Activated T-cell treated with anti-CD3 and anti-CD28 coated beads, Interleukin-2, amount 50 U/mL, for 4 hours (primary cell): ENCODE data around the gene TMEM168. TPM values are rescaled to one million over a fixed set of nuclear protein-coding genes. Genes with fewer than 3 reads are reported as not detected.

ENCODE experiments used
- ATAC-seq, 2 donors: fragments of 200-7000 bp; cut with Tn5 transposase; one replicate each; pipeline ENCODE4 v1.10.0; 2021
- DNase-seq: peaks from one replicate; pipeline ENCODE4 v3.0.0-alpha.2; 2020
- H3K27me3 Mint-ChIP-seq: one replicate; pipeline ENCODE4 v1.8.0; 2021; ENCODE audit warnings: low read depth, mixed read lengths
- H3K36me3 Mint-ChIP-seq: one replicate; pipeline ENCODE4 v1.8.0; 2022; ENCODE audit warnings: mixed read lengths; ENCODE audit not compliant: insufficient read depth
- H3K4me1 Mint-ChIP-seq: one replicate; pipeline ENCODE4 v1.8.0; 2021; ENCODE audit warnings: low read depth, mixed read lengths
- H3K4me3 Mint-ChIP-seq: one replicate; pipeline ENCODE4 v1.8.0; 2021; ENCODE audit warnings: mild to moderate bottlenecking, moderate library complexity, mixed read lengths
- H3K9me3 Mint-ChIP-seq: one replicate; pipeline ENCODE4 v1.8.0; 2021; ENCODE audit warnings: mixed read lengths
- total RNA-seq, 3 donors: library from RNA; stranded (reverse); gene quantifications; one replicate each; pipeline ENCODE4 v1.2.1, GENCODE V29; 2021

The TMEM168 gene
- total RNA-seq, 3 donors from 2014 or later = 15.1 to 16.7 (median 16.6) TPM

GRCh38 chr7:112792441-112792840 lies 2.2 kb upstream of the TMEM168 start:
- peaks cover 26% of the 10 kb centered on the region for H3K4me1 Mint-ChIP-seq
- ATAC-seq (no peak), DNase-seq (no peak)
- H3K4me3 Mint-ChIP-seq = no peak overlapping the region
- peaks cover 4% of the 10 kb centered on the region for H3K36me3 Mint-ChIP-seq
- H3K27me3 Mint-ChIP-seq = no peaks in the 10 kb centered on the region
- no peaks in the 10 kb centered on the region for H3K9me3 Mint-ChIP-seq

DNA sequence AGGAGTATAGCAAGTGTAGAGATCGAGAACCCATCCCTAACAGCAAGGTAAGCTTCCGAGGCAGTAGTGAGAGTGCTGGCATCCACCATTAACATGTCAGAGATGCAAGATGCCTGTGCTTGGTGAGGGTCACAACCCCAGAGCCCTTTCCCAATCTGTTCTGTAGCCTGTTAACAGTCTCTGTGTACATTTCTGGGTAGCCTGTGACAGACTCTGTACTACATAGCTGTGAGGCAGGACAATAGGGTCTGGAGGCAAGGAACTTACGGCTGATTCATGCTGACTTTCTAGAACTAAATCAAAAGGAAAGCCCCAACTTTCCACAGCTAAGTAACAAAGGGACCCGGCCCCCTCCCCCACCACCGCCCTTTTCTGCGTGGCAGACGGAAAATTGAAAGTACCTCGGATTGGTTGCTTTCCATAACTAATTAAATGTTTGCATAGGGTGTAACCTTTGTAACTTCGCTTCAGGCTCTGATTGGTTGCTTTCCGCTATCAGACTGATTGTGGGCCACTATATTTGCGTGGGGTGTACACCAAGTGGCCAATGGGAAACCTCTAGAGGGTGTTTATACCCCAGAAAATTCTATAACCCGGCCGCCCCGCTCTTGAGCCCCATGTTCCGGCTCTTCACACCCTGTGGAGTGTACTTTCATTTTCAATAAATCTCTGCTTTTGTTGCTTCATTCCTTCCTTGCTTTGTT lies 1.4 kb upstream of the TMEM168 start:
- no peak overlapping the region for H3K4me3 Mint-ChIP-seq
- H3K36me3 Mint-ChIP-seq = peaks cover 9% of the 10 kb centered on the region
- H3K4me1 Mint-ChIP-seq = peaks cover 32% of the 10 kb centered on the region
- H3K9me3 Mint-ChIP-seq = no peaks in the 10 kb centered on the region
- no peaks in the 10 kb centered on the region for H3K27me3 Mint-ChIP-seq
- DNase-seq = no peak
- no peak for ATAC-seq

- peaks cover 10% of the 10 kb centered on the region for H3K36me3 Mint-ChIP-seq
- H3K4me1 Mint-ChIP-seq = peaks cover 36% of the 10 kb centered on the region
- no peak for ATAC-seq
- no peaks in the 10 kb centered on the region for H3K27me3 Mint-ChIP-seq
- peak overlapping the region; percentile 90 for H3K4me3 Mint-ChIP-seq
- no peaks in the 10 kb centered on the region for H3K9me3 Mint-ChIP-seq
- DNase-seq = no peak
Observed at GRCh38 chr7:112790586-112791003, 402 bp upstream of the TMEM168 start.

DNA sequence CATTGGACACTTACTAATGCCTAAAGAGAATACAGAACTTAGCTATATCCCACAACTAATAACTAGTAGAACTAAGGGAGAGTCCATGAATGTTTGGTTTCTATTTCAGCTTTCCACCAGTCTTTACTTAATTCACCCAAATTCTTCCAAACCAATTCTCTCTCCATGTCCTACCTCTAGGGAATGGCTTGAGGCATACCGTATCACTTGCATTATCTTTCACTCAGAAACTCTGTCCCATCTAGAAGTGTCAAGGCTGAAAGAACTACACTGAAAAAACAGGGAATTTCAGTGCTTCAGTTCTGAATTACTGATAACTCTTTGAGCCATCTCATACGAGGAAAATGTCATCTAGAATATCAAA lies 758 bp downstream of the TMEM168 start:
- Mint-ChIP-seq H3K36me3 (peaks cover 13% of the 10 kb centered on the region), H3K27me3 (no peaks in the 10 kb centered on the region), H3K4me3 (peak overlapping the region; percentile 90), H3K4me1 (peaks cover 39% of the 10 kb centered on the region), H3K9me3 (no peaks in the 10 kb centered on the region)
- no peak for ATAC-seq
- no peak for DNase-seq

GRCh38 chr7:112788778-112789343 lies 1.3 kb downstream of the TMEM168 start:
- DNase-seq (no peak), ATAC-seq (no peak)
- Mint-ChIP-seq H3K27me3 (no peaks in the 10 kb centered on the region), H3K36me3 (peaks cover 18% of the 10 kb centered on the region), H3K4me3 (peak overlapping the region; percentile 90), H3K9me3 (no peaks in the 10 kb centered on the region), H3K4me1 (peaks cover 41% of the 10 kb centered on the region)

- H3K36me3 Mint-ChIP-seq = peaks cover 51% of the 10 kb centered on the region
Observed at GRCh38 chr7:112784603-112785002, 5.6 kb downstream of the TMEM168 start.

GRCh38 chr7:112782498-112782897 lies 7.7 kb downstream of the TMEM168 start:
- Mint-ChIP-seq H3K27me3 (no peaks in the 10 kb centered on the region), H3K9me3 (no peaks in the 10 kb centered on the region), H3K4me3 (no peak overlapping the region), H3K4me1 (peaks cover 41% of the 10 kb centered on the region), H3K36me3 (peaks cover 54% of the 10 kb centered on the region)
- DNase-seq = no peak
- ATAC-seq = peak; percentile 40 to 48

More at GRCh38 chr7:112784603-112785002, 5.6 kb downstream of the TMEM168 start:
- Mint-ChIP-seq H3K27me3 (no peaks in the 10 kb centered on the region), H3K4me3 (no peak overlapping the region), H3K9me3 (no peaks in the 10 kb centered on the region), H3K4me1 (peaks cover 59% of the 10 kb centered on the region)
- no peak for ATAC-seq
- no peak for DNase-seq

- ATAC-seq (no peak), DNase-seq (no peak)
- H3K36me3 Mint-ChIP-seq = peaks cover 50% of the 10 kb centered on the region
- H3K4me3 Mint-ChIP-seq = no peak overlapping the region
- H3K9me3 Mint-ChIP-seq = no peaks in the 10 kb centered on the region
- peaks cover 35% of the 10 kb centered on the region for H3K4me1 Mint-ChIP-seq
- H3K27me3 Mint-ChIP-seq = no peaks in the 10 kb centered on the region
Observed at GRCh38 chr7:112781558-112781957, 8.6 kb downstream of the TMEM168 start.

DNA sequence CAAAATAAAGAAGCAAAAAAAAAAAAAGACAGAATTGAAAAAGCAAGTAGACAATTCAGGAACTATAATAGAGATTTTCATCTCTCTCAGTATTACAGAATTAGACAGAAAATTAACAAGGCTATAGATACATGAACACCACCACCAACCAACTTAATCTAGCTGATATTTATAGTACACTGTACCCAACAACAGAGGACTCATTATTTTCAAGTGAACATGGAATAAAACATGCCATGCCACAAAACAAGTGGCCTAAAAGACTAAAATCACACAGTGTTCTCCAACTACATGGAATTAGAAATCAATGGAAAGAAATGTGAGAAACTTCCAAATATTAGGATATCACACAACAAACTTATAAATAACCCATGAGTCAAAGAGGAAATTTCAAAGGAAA lies 9.1 kb downstream of the TMEM168 start:
- Mint-ChIP-seq H3K4me1 (peaks cover 32% of the 10 kb centered on the region), H3K9me3 (no peaks in the 10 kb centered on the region), H3K27me3 (no peaks in the 10 kb centered on the region), H3K4me3 (no peak overlapping the region), H3K36me3 (peaks cover 50% of the 10 kb centered on the region)
- no peak for DNase-seq
- no peak for ATAC-seq

GRCh38 chr7:112779667-112780066 lies 10.5 kb downstream of the TMEM168 start:
- no peak for ATAC-seq
- no peaks in the 10 kb centered on the region for H3K9me3 Mint-ChIP-seq
- peaks cover 28% of the 10 kb centered on the region for H3K4me1 Mint-ChIP-seq
- peaks cover 49% of the 10 kb centered on the region for H3K36me3 Mint-ChIP-seq
- H3K27me3 Mint-ChIP-seq = no peaks in the 10 kb centered on the region
- H3K4me3 Mint-ChIP-seq = no peak overlapping the region
- DNase-seq = no peak

DNA sequence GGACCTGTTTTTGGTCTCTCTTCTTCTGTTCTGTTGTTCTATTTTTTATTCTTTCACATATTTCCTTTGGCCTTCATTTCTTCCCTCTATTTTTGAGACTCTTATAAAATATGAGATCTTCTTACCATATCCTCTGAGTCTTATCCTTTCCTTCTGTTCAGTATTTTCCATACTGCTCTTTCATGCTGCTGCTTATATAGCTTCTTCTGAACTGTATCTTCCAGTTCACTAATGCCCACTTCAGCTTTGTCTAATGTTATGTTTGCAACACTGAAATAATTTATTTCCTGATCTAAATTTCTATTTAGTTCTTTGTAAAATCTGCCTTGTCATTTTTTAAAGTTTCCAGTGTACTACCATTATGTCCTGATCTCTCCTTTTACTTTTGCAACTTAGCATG lies 12.8 kb downstream of the TMEM168 start:
- no peaks in the 10 kb centered on the region for H3K9me3 Mint-ChIP-seq
- peaks cover 27% of the 10 kb centered on the region for H3K36me3 Mint-ChIP-seq
- no peak overlapping the region for H3K4me3 Mint-ChIP-seq
- no peak for DNase-seq
- ATAC-seq = no peak
- H3K4me1 Mint-ChIP-seq = peaks cover 16% of the 10 kb centered on the region
- no peaks in the 10 kb centered on the region for H3K27me3 Mint-ChIP-seq

DNA sequence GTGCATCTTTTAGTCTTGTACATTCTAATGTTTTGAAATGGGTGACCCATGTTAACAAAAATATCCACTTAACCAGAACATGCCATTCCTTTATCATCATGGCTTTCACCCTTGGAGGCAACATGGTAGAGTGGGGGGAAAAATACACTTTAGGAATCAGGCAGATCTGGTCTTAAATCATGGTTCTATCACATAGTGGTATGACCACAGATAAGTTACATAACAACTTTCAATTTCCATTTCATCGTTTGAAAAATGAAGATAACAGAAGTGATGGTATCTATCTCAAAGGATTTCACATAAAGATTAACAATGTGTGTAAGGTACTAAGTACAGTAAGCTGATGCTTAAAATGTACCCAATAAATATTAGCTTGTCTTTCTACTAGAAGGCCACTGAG lies 19.0 kb downstream of the TMEM168 start:
- no peak for ATAC-seq
- peaks cover 8% of the 10 kb centered on the region for H3K36me3 Mint-ChIP-seq
- no peak overlapping the region for H3K4me3 Mint-ChIP-seq
- no peaks in the 10 kb centered on the region for H3K9me3 Mint-ChIP-seq
- H3K4me1 Mint-ChIP-seq = peaks cover 2% of the 10 kb centered on the region
- no peak for DNase-seq
- no peaks in the 10 kb centered on the region for H3K27me3 Mint-ChIP-seq

GRCh38 chr7:112770051-112770450 lies 20.1 kb downstream of the TMEM168 start:
- H3K27me3 Mint-ChIP-seq = no peaks in the 10 kb centered on the region
- ATAC-seq = no peak
- no peak overlapping the region for H3K4me3 Mint-ChIP-seq
- DNase-seq = no peak
- no peaks in the 10 kb centered on the region for H3K9me3 Mint-ChIP-seq
- peaks cover 8% of the 10 kb centered on the region for H3K4me1 Mint-ChIP-seq
- peaks cover 8% of the 10 kb centered on the region for H3K36me3 Mint-ChIP-seq

- ATAC-seq (no peak), DNase-seq (no peak)
- Mint-ChIP-seq H3K27me3 (no peaks in the 10 kb centered on the region), H3K36me3 (peaks cover 15% of the 10 kb centered on the region), H3K4me1 (peaks cover 19% of the 10 kb centered on the region), H3K4me3 (no peak overlapping the region), H3K9me3 (no peaks in the 10 kb centered on the region)
Observed at GRCh38 chr7:112765105-112765504, 25.1 kb downstream of the TMEM168 start.

GRCh38 chr7:112763996-112764395 lies 26.2 kb downstream of the TMEM168 start:
- no peak for ATAC-seq
- no peak overlapping the region for H3K4me3 Mint-ChIP-seq
- H3K27me3 Mint-ChIP-seq = no peaks in the 10 kb centered on the region
- H3K9me3 Mint-ChIP-seq = no peaks in the 10 kb centered on the region
- peaks cover 15% of the 10 kb centered on the region for H3K36me3 Mint-ChIP-seq
- peaks cover 19% of the 10 kb centered on the region for H3K4me1 Mint-ChIP-seq
- no peak for DNase-seq
